ENCODE results near the gene PTPRD. TPM values are rescaled to one million over a fixed set of nuclear protein-coding genes. Genes with fewer than 3 reads are reported as not detected.

Gene PTPRD
- total RNA-seq, 1 experiment from 2014 or later: 69.6 TPM

- CTCF ChIA-PET: no interaction called here
- Mint-ChIP-seq H3K36me3 (no peaks in the 10 kb centered on the region), H3K27me3 (ENCODE audit: low read depth) (no peaks in the 10 kb centered on the region), H3K27ac (0 out of 2 replicates have a peak overlapping the region, but pooled peaks have one; percentile 10), H3K4me3 (no peak overlapping the region), H3K4me1 (peaks cover 9% of the 10 kb centered on the region), H3K9me3 (no peaks in the 10 kb centered on the region)
- DNase-seq (ENCODE audit: low spot score) (no peak), ATAC-seq (no peak)
- POLR2A ChIA-PET: no interaction called here
- TF ChIP-seq ZNF423 (CRISPR knock-in tag; IDR thresholded peaks at IDR 0.05) (no peak), TCF7 (CRISPR knock-in tag; IDR thresholded peaks at IDR 0.05; ENCODE audit: low read depth) (no peak), ETV6 (CRISPR knock-in tag; IDR thresholded peaks at IDR 0.05) (no peak), SMAD3 (CRISPR knock-in tag; IDR thresholded peaks at IDR 0.05; ENCODE audit: borderline replicate concordance) (no peak), ZNF281 (CRISPR knock-in tag; IDR thresholded peaks at IDR 0.05) (no peak), USF2 (CRISPR knock-in tag; IDR thresholded peaks at IDR 0.05) (no peak), PRDM15 (CRISPR knock-in tag; IDR thresholded peaks at IDR 0.05) (no peak), NR3C1 (CRISPR knock-in tag; conservative IDR thresholded peaks at IDR 0.05; ENCODE audit: low read depth) (no peak), RORB (CRISPR knock-in tag; IDR thresholded peaks at IDR 0.05) (no peak), AFF4 (CRISPR knock-in tag; IDR thresholded peaks at IDR 0.05; ENCODE audit: borderline replicate concordance) (no peak)
Observed at GRCh38 chr9:9483175-9483574, 1129.6 kb downstream of the PTPRD start.

- no peaks in the 10 kb centered on the region for H3K36me3 Mint-ChIP-seq
- no peak overlapping the region for H3K27ac Mint-ChIP-seq
- H3K4me1 Mint-ChIP-seq: peaks cover 9% of the 10 kb centered on the region
- ChIA-PET POLR2A (no interaction called here), CTCF (no interaction called here)
- DNase-seq (ENCODE audit: low spot score): no peak
- no peaks in the 10 kb centered on the region for H3K27me3 Mint-ChIP-seq (ENCODE audit: low read depth)
- no peak for TF ChIP-seq PREB (CRISPR knock-in tag; IDR thresholded peaks at IDR 0.05; ENCODE audit: borderline replicate concordance)
- ATAC-seq: no peak
- no peaks in the 10 kb centered on the region for H3K9me3 Mint-ChIP-seq
- H3K4me3 Mint-ChIP-seq: no peak overlapping the region
Observed at GRCh38 chr9:9478741-9479140, 1134.1 kb downstream of the PTPRD start.
